H1 (cell line): ENCODE data around the gene DYRK1A. TPM values are rescaled to one million over a fixed set of nuclear protein-coding genes. Genes with fewer than 3 reads are reported as not detected.

Experiments
- CTCF ChIA-PET: fragments of 300-600 bp; sonication (Branson Sonifier 250); formaldehyde crosslinking; loops from one replicate; lab custom pipeline; 2021; ENCODE audit not compliant: partially characterized antibody; lab: Charles Lee
- POLR2A ChIA-PET: fragments of 300-600 bp; sonication (Branson Sonifier 250); formaldehyde crosslinking; loops from one replicate; lab custom pipeline; 2021; ENCODE audit warnings: inconsistent platforms; ENCODE audit not compliant: partially characterized antibody; lab: Charles Lee
- DNase-seq, 2 experiments: peaks; one replicate each; pipeline versions ENCODE4 v3.0.0 to v3.0.0-alpha.2; 2010 to 2022; ENCODE audit warnings: low spot score in 2 of 2, low read depth in 1 of 2, mixed read lengths in 1 of 2
- FAIRE-seq: peaks from 2 replicates; lab custom pipeline; 2011; peaks lifted over from hg19 to GRCh38; lab: Jason Lieb, UNC
- H2AFZ ChIP-seq: 2 replicates; pipeline ENCODE4 v1.8.1; 2012; ENCODE audit warnings: low read length, inconsistent platforms
- H2AK5ac ChIP-seq: 2 replicates; pipeline ENCODE4 v1.6.1; 2013; ENCODE audit warnings: low read depth, low read length
- H2BK120ac ChIP-seq: replicated peaks from 2 replicates; pipeline ENCODE3; 2013; ENCODE audit warnings: low read depth, low read length, inconsistent platforms
- H2BK12ac ChIP-seq: 2 replicates; pipeline ENCODE4 v1.6.1; 2013; ENCODE audit warnings: low read depth, low read length
- H2BK15ac ChIP-seq: 2 replicates; pipeline ENCODE4 v1.6.1; 2013; ENCODE audit warnings: low read length
- H2BK20ac ChIP-seq: 2 replicates; pipeline ENCODE4 v1.6.1; 2013; ENCODE audit warnings: low read length
- H2BK5ac ChIP-seq: 2 replicates; pipeline ENCODE4 v1.6.1; 2013; ENCODE audit warnings: low read depth, low read length
- H3K14ac ChIP-seq: 2 replicates; pipeline ENCODE4 v1.6.1; 2013; ENCODE audit warnings: inconsistent platforms; ENCODE audit not compliant: insufficient read length
- H3K18ac ChIP-seq: 2 replicates; pipeline ENCODE4 v1.6.1; 2013; ENCODE audit warnings: low read length; ENCODE audit errors: extremely low read depth
- H3K23ac ChIP-seq: 2 replicates; pipeline ENCODE4 v1.6.1; 2013; ENCODE audit warnings: inconsistent platforms; ENCODE audit not compliant: insufficient read length
- H3K23me2 ChIP-seq: 2 replicates; pipeline ENCODE4 v1.6.1; 2013; ENCODE audit warnings: low read depth, low read length
- H3K27ac ChIP-seq: 2 replicates; pipeline ENCODE4 v1.6.1; 2011; ENCODE audit warnings: low read depth, low read length, inconsistent platforms
- H3K27me3 ChIP-seq, 4 experiments: replicated peaks in 1 of 4; 1 replicate in 1 of 4; 2 replicates in 3 of 4; pipeline versions ENCODE4 v1.6.1 to v1.8.1; 2011 to 2013; ENCODE audit warnings: low read length in 3 of 4, mild to moderate bottlenecking in 3 of 4, inconsistent platforms in 2 of 4, mixed read lengths in 2 of 4, moderate library complexity in 1 of 4; ENCODE audit not compliant: control insufficient read depth in 3 of 4, insufficient read depth in 3 of 4; ENCODE audit errors: extremely low read depth in 1 of 4
- H3K36me3 ChIP-seq, 4 experiments: 2 replicates each; pipeline versions ENCODE4 v1.6.1 to v1.8.1; 2011 to 2013; ENCODE audit warnings: mild to moderate bottlenecking in 4 of 4, low read length in 3 of 4, moderate library complexity in 2 of 4, control low read depth in 1 of 4, inconsistent platforms in 1 of 4; ENCODE audit not compliant: insufficient read depth in 4 of 4, control insufficient read depth in 2 of 4
- H3K4ac ChIP-seq: replicated peaks from 2 replicates; pipeline ENCODE3; 2013; ENCODE audit warnings: low read length, low read depth, mixed read lengths, inconsistent platforms; ENCODE audit not compliant: insufficient read length
- H3K4me1 ChIP-seq, 4 experiments: replicated peaks in 1 of 4; 1 replicate in 1 of 4; 2 replicates in 3 of 4; pipeline versions ENCODE4 v1.6.1 to v1.8.1; 2011 to 2013; ENCODE audit warnings: low read length in 3 of 4, inconsistent platforms in 2 of 4, mixed read lengths in 1 of 4; ENCODE audit not compliant: insufficient read depth in 4 of 4, control insufficient read depth in 3 of 4
- H3K4me2 ChIP-seq, 2 experiments: 2 replicates each; pipeline versions ENCODE4 v1.6.1 to v1.8.1; 2011 to 2013; ENCODE audit warnings: low read depth in 2 of 2, low read length in 2 of 2, control low read depth in 1 of 2, inconsistent platforms in 1 of 2, mild to moderate bottlenecking in 1 of 2; ENCODE audit not compliant: insufficient read depth in 1 of 2
- H3K4me3 ChIP-seq, 4 experiments: fragments of 200-600, 300-600 bp in 1 of 4; sonication (generic), shearing (Covaris generic), sonication (Bioruptor Twin) in 1 of 4; 2 replicates each; pipeline versions ENCODE4 v1.5.1 to v1.8.1; 2011 to 2016; ENCODE audit warnings: low read length in 4 of 4, low read depth in 3 of 4, control low read depth in 2 of 4, inconsistent platforms in 2 of 4, mild to moderate bottlenecking in 2 of 4, mixed read lengths in 1 of 4, moderate library complexity in 1 of 4; ENCODE audit not compliant: insufficient read depth in 2 of 4; ENCODE audit errors: extremely low read depth in 1 of 4
- H3K56ac ChIP-seq: replicated peaks from 2 replicates; pipeline ENCODE3; 2013; ENCODE audit warnings: low read depth, mild to moderate bottlenecking, mixed read lengths, low read length, inconsistent platforms; ENCODE audit not compliant: insufficient read length
- H3K79me1 ChIP-seq: 2 replicates; pipeline ENCODE4 v1.6.1; 2013; ENCODE audit warnings: low read depth, low read length, control low read depth
- H3K79me2 ChIP-seq, 2 experiments: 2 replicates each; pipeline versions ENCODE4 v1.6.1 to v1.8.1; 2012 to 2013; ENCODE audit warnings: low read length in 2 of 2, mild to moderate bottlenecking in 2 of 2, inconsistent platforms in 1 of 2; ENCODE audit not compliant: insufficient read depth in 2 of 2, control insufficient read depth in 1 of 2
- H3K9ac ChIP-seq, 4 experiments: replicated peaks in 1 of 4; 1 replicate in 1 of 4; 2 replicates in 3 of 4; pipeline versions ENCODE4 v1.6.1 to v1.8.1; 2011 to 2013; ENCODE audit warnings: low read depth in 3 of 4, low read length in 3 of 4, control low read depth in 2 of 4, mild to moderate bottlenecking in 2 of 4, moderate library complexity in 2 of 4, inconsistent platforms in 1 of 4; ENCODE audit errors: extremely low read depth in 1 of 4
- H3K9me3 ChIP-seq, 2 experiments: 2 replicates each; pipeline versions ENCODE4 v1.6.1 to v1.8.1; 2012 to 2013; ENCODE audit warnings: mild to moderate bottlenecking in 2 of 2, moderate library complexity in 2 of 2, control low read depth in 1 of 2, inconsistent platforms in 1 of 2, low read depth in 1 of 2, low read length in 1 of 2, mixed read lengths in 1 of 2; ENCODE audit not compliant: insufficient read depth in 2 of 2
- H4K20me1 ChIP-seq, 2 experiments: replicated peaks in 1 of 2; 2 replicates each; pipeline versions ENCODE3 to v1.8.1; 2011 to 2013; ENCODE audit warnings: inconsistent platforms in 2 of 2, low read length in 2 of 2, mild to moderate bottlenecking in 1 of 2; ENCODE audit not compliant: insufficient read depth in 2 of 2, control insufficient read depth in 1 of 2
- H4K5ac ChIP-seq: 2 replicates; pipeline ENCODE4 v1.6.1; 2013; ENCODE audit warnings: low read length, low read depth, mixed read lengths, inconsistent platforms; ENCODE audit not compliant: insufficient read length
- H4K8ac ChIP-seq: 2 replicates; pipeline ENCODE4 v1.8.0; 2013; ENCODE audit warnings: mild to moderate bottlenecking, moderate library complexity, low read length, inconsistent platforms; ENCODE audit not compliant: insufficient read depth; ENCODE audit errors: extremely low read depth
- H4K91ac ChIP-seq: replicated peaks from 2 replicates; pipeline ENCODE3; 2013; ENCODE audit warnings: low read length, mixed read lengths, inconsistent platforms; ENCODE audit not compliant: insufficient read length
- TCF12 ChIP-seq: IDR thresholded peaks from 2 replicates; pipeline ENCODE4 v1.6.1; 2011; ENCODE audit warnings: low read depth, mild to moderate bottlenecking, low read length
- WGBS, 2 experiments: shearing (Covaris generic) in 1 of 2; methylation state at CpG; one replicate each; pipeline versions ENCODE4 v1.1.6 to v1.1.7; 2013 to 2015; ENCODE audit warnings: low lambda C conversion rate in 2 of 2, mixed read lengths in 2 of 2, inconsistent platforms in 1 of 2, low coverage in 1 of 2, missing lambda C conversion rate in 1 of 2; ENCODE audit not compliant: insufficient replicate concordance in 2 of 2, insufficient coverage in 1 of 2, insufficient read length in 1 of 2; ENCODE audit errors: extremely low coverage in 1 of 2, missing lambda C conversion rate in 1 of 2; 5-methylcytosine and 5-hydroxymethylcytosine counted together
- polyA plus RNA-seq, 7 experiments: library from polyadenylated mRNA; depleted of rRNA in 3 of 7; stranded (reverse) in 5 of 7; unstranded in 2 of 7; fragments of >200 nt in 5 of 7; fragments of 200-250 nt in 2 of 7; gene quantifications; 1 replicate in 5 of 7; 2 replicates in 1 of 7; 4 replicates in 1 of 7; pipeline versions ENCODE4 v1.2.1 to v1.2.3, GENCODE V29; 2011 to 2013; ENCODE audit warnings: missing spikeins in 2 of 7, mixed read lengths in 2 of 7
- total RNA-seq: library from RNA; stranded (reverse); fragmentation: NEBNext Ultra II Directional; extraction: Animal tissue kit (Norgen Biotek cat#: 25700); gene quantifications from 2 replicates; pipeline ENCODE4 v1.2.1, GENCODE V29; 2021

DYRK1A gene
- total and polyA plus RNA-seq, 2 of the 8 experiments (the other 6 are each of a cell fraction or from before 2014, with no cell fraction given): 61.1 to 62.2 TPM

- no peak for TF ChIP-seq TCF12
Observed at GRCh38 chr21:37398697-37399096, 32.1 kb downstream of the DYRK1A start.

More at GRCh38 chr21:37398697-37399096, 32.1 kb downstream of the DYRK1A start:
- CTCF ChIA-PET: interaction anchor here (0.6 kb wide), 1 partner anchor 11 kb away, joined by 3 read pairs; no protein-coding TSS in a partner anchor
- H3K18ac ChIP-seq: no peak overlapping the region
- POLR2A ChIA-PET: interaction anchor here (0.7 kb wide), 1 partner anchor 290 kb away, joined by 3 read pairs; no protein-coding TSS in a partner anchor
- peaks cover 5 to 14% (median 7%) of the 10 kb centered on the region in 4 experiments for H3K4me1 ChIP-seq
- WGBS, 2 experiments: 59% methylated on average over 5 of the region's 5 CpGs; no CpG with 5 or more reads in 1 of the 2 experiments
- FAIRE-seq (no peak), DNase-seq (no peak)
- no peaks in the 10 kb centered on the region; a peak in 1 of 8 replicates for H3K36me3 ChIP-seq
- H3K79me2 ChIP-seq: peaks cover 71 to 100% of the 10 kb centered on the region in 2 experiments
- no peak overlapping the region for H2BK20ac ChIP-seq
- no peak overlapping the region for H4K5ac ChIP-seq
- no peaks in the 10 kb centered on the region for H3K27me3 ChIP-seq
- H3K9me3 ChIP-seq: 0 out of 4 replicates have a peak, but pooled peaks cover 0 to 2% of the 10 kb centered on the region in 2 experiments
- no peak overlapping the region for H4K8ac ChIP-seq
- peaks cover 28 to 41% of the 10 kb centered on the region in 2 experiments for H4K20me1 ChIP-seq
- H3K27ac ChIP-seq: no peak overlapping the region
- no peak overlapping the region for H2BK15ac ChIP-seq
- H3K9ac ChIP-seq: no peak overlapping the region
- no peak overlapping the region for H2AK5ac ChIP-seq
- no peak overlapping the region for H2BK12ac ChIP-seq
- H3K4me3 ChIP-seq: no peak overlapping the region
- no peak overlapping the region for H2BK120ac ChIP-seq
- H3K4ac ChIP-seq: no peak overlapping the region
- no peak overlapping the region for H3K4me2 ChIP-seq
- no peak overlapping the region for H2AFZ ChIP-seq
- H3K23ac ChIP-seq: no peak overlapping the region
- H2BK5ac ChIP-seq: no peak overlapping the region
- H3K56ac ChIP-seq: no peak overlapping the region
- no peaks in the 10 kb centered on the region; the same call in 1 of the 2 replicates for H3K23me2 ChIP-seq
- no peak overlapping the region for H3K14ac ChIP-seq
- H4K91ac ChIP-seq: no peak overlapping the region
- peaks cover 9% of the 10 kb centered on the region for H3K79me1 ChIP-seq
